HG02840 (cell line): ENCODE data around the gene CEP70.
"Not testable (repeated sequence)": the region's sequence is repeated elsewhere in the genome, so short reads cannot be mapped to it uniquely, and the experiment has no call there.

ENCODE experiments used
- ATAC-seq: cut with Tn5 transposase; IDR thresholded peaks from one replicate; pipeline ENCODE4 v1.9.1; 2021; ENCODE audit warnings: mild to moderate bottlenecking, moderate library complexity, moderate number of reproducible peaks; ENCODE audit not compliant: unreplicated experiment, low FRiP score

The CEP70 gene

DNA sequence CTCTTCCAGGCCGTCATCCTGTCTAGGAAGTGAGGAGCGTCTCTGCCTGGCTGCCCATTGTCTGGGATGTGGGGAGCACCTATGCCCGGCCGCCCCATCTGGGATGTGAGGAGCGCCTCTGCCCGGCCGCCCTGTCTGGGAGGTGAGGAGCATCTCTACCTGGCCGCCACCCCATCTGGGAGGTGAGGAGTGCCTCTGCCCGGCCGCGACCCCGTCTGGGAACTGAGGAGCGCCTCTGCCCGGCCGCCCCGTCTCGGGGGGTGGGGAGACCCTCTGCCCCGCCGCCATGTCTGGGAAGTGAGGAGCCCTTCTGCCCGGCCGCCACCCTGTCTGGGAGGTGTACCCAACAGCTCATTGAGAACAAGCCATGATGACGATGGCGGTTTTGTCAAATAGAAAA is 72.6 kb downstream of the CEP70 start:
- ATAC-seq, result not testable (repeated sequence)

DNA sequence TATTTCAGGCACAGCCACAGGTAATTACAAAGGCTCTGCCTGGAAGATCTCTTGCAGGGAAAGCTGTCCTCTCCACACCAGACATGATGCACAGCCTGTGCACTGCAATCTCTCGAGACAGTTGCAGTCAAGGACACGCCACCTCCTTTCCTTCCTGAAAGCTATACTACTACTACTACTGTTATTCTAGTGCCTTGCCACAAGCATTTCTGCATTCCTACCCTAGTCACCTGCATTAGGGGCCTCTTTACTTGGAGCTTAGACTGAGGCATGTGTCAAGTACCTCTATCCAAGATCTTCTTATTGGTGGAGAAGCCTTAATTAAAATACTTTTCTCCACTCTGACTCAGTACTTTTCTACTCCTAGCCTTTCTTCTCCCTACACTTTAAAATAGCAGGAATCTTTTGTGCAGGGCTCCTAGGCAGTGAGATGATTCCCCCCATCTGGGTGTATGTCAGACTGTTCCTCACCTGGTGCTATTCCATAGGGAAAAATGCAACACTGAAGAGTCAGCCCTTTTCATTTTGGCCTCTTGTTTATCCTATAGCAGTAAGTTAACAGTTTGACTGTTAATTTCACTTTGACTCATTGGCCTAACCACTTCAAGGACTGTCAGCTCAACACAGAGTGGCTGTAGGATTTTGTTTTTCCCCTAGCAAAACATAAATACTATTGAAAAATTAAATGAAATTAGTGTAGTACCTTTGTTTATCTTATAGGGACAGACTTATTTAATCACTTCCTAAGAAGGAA is 80.8 kb downstream of the CEP70 start:
- no peak for ATAC-seq

GRCh38 chr3:138511945-138512344 is 82.1 kb downstream of the CEP70 start:
- ATAC-seq, result no peak

GRCh38 chr3:138509586-138509985 is 84.5 kb downstream of the CEP70 start:
- no peak for ATAC-seq

DNA sequence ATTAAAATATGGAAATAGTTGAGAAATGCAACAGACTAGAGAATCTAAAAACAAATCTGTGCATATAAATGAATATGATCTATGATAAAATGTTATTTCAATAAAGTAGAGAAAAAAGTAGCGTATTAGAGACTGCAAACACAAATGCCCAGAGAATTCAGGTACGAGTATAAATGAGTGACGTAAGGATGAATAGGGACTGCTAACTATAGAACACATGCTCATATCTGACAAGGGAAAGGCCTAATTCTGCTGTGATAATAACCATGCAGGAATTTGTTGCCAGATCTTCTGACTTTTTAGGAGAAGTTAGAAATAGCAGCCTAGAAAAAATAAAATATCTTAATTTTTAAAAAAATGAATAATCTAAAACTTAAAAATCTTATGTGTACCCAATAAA is 86.5 kb downstream of the CEP70 start:
- no peak for ATAC-seq

GRCh38 chr3:138498991-138499390 is 95.1 kb downstream of the CEP70 start:
- no peak for ATAC-seq

DNA sequence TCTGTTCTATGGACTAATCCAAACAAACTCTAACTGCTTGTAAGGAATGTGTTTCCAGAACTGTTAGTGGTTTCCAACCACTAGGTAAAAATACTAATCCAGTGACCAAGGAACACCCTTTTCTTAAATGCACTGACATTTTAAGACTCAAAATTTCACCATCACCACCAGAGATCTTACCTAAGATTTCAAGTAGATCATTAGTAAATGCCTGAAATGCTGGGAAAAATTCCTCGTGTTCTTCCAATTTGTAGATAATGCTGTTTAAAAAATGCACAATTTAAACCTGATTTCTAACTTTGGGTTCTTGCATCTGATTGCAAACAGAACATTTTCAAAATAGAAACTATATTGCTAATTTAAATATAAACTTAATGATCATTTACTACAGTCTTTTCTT is 96.2 kb downstream of the CEP70 start:
- ATAC-seq, result no peak

DNA sequence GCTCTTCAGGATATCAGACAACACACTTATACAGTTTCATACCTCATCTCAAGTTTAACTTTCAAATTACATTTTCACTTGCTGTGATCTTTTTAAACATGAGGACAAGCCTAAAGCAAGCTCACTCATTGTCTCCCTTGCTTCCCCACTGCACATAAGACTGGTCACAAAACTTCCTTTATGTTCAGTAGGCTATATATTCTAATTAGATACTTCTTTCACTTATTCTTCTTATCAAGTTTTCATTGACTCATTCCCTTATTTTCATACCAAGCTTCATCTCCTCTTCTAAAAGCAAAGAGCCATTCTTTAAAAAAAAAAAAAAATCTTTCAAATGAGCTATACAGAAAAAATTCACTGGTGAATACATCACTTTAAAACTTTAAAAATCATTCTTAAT is 97.0 kb downstream of the CEP70 start:
- ATAC-seq, result no peak

DNA sequence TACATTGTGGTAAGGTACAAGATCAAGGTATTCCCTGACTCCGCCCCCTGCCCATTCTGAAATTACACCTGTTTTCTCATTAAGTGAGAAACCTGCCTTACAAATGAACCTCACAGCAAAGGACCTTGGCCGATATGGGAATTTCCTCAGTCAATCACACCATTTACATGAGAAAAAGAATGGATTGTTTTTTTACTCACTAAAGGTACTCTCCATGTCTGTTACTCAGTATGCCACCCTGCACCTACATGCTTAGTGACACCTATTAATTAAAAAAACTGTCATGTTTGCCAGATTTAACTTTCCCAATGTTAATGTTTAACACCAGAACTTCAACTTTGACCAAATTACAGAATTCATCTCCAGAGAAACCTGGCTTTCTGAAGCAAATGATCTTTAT is 97.6 kb downstream of the CEP70 start:
- ATAC-seq, result no peak

DNA sequence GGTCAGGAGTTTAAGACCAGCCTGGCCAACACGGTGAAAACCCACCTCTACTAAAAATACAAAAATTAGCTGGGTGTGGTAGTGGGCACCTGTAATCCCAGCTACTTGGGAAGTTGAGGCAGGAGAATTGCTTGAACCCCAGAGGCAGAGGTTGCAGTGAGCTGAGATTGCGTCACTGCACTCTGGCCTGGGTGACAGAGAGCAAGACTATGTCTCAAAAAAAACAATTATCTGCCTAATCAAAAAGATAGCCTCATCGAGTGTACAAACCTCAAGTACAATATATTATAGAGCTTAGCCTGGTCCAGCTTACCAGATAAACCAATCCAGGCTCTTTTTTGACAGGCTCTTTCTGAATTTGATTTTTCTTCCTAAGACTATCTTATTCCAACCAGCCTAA is 98.4 kb downstream of the CEP70 start:
- not testable (repeated sequence) for ATAC-seq

GRCh38 chr3:138494607-138494929 is 99.5 kb downstream of the CEP70 start:
- no peak for ATAC-seq

- no peak for ATAC-seq
These were observed 100.1 kb downstream of the CEP70 start for GRCh38 chr3:138493804-138494606.

GRCh38 chr3:138492980-138493675 is 100.9 kb downstream of the CEP70 start:
- no peak for ATAC-seq

DNA sequence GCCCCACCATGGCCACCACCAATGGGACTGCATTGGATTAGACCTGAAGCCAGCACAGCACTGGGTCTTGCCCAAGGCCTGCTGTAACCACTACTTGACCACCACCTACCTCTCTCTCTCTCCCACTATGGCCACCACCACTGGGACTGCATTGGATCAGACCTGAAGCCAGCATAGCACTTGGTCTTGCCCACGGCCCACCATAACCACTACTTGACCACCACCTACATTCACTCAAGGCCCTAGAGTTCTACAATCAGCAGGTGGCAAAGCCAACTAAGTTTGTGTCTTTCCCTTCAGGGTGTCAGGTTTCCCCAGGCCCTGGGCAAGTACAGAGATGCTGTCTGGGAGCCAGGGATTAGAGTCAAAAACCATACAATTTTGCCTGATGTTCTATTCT is 102.1 kb downstream of the CEP70 start:
- ATAC-seq, result no peak

- not testable (repeated sequence) for ATAC-seq
These were observed 107.5 kb downstream of the CEP70 start for GRCh38 chr3:138486580-138486979.

GRCh38 chr3:138484672-138485071 is 109.4 kb downstream of the CEP70 start:
- not testable (repeated sequence) for ATAC-seq

- no peak for ATAC-seq
These were observed 114.6 kb downstream of the CEP70 start for GRCh38 chr3:138479438-138479863.

GRCh38 chr3:138477801-138478200 is 116.3 kb downstream of the CEP70 start:
- ATAC-seq, result no peak

GRCh38 chr3:138477120-138477519 is 116.9 kb downstream of the CEP70 start:
- ATAC-seq, result no peak

- no peak for ATAC-seq
These were observed 117.5 kb downstream of the CEP70 start for GRCh38 chr3:138476526-138476925.

DNA sequence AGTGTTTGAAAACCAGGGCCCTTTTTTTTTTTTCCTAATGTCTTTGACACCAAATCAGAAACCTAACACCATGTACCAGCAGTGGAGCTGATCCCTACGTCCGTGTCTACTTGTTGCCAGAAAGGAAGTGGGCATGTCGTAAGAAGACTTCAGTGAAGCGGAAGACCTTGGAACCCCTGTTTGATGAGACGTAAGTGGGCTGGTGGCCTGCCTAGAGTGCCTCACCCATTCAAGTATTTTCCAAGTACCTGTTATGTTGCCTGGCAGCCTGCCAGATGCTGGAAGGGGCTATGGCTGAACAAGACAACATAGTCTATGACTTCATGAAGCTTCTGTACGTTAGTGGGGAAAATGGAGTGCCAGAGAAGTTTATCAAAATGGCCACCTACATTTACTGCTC is 119.9 kb downstream of the CEP70 start:
- ATAC-seq, result no peak
